ENCODE data around the gene DNAI7.

DNA sequence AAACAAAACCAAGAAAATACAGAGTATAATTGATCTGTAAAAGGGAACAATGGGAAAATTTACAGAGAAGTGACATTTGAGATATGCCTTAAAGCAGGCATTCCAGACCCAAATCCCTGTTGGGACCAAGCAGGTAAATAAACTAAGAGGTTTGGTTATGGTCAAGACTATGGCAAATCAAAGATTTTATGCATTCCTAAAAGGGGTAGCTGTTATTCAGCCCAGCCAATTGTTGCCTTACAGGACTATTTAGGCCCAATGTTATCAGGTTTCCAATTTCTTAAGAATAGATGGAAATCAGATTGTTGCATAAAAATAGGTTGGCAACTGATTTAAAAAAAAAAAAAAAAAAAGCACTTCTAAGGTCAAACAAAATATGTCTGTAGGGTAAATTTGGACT is 5.3 kb downstream of the DNAI7 start:
- TF ChIP-seq, protein P1, sequence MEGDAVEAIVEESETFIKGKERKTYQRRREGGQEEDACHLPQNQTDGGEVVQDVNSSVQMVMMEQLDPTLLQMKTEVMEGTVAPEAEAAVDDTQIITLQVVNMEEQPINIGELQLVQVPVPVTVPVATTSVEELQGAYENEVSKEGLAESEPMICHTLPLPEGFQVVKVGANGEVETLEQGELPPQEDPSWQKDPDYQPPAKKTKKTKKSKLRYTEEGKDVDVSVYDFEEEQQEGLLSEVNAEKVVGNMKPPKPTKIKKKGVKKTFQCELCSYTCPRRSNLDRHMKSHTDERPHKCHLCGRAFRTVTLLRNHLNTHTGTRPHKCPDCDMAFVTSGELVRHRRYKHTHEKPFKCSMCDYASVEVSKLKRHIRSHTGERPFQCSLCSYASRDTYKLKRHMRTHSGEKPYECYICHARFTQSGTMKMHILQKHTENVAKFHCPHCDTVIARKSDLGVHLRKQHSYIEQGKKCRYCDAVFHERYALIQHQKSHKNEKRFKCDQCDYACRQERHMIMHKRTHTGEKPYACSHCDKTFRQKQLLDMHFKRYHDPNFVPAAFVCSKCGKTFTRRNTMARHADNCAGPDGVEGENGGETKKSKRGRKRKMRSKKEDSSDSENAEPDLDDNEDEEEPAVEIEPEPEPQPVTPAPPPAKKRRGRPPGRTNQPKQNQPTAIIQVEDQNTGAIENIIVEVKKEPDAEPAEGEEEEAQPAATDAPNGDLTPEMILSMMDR (IDR thresholded peaks at IDR 0.05) = no peak
- TF ChIP-seq EP300 (IDR thresholded peaks at IDR 0.05) = no peak
- no peak for TF ChIP-seq POLR2AphosphoS5 (IDR thresholded peaks at IDR 0.05)

Data from sigmoid colon (tissue), 4 donors.